ENCODE results near the gene PRKCH. TPM values are rescaled to one million over a fixed set of nuclear protein-coding genes. Genes with fewer than 3 reads are reported as not detected.

PRKCH gene
- polyA plus RNA-seq, 2 of the 4 experiments (the other 2 are of a cell fraction) = 10.0 to 10.2 TPM

GRCh38 chr14:61537563-61538463 is 216.4 kb downstream of the PRKCH start:
- H3K4me2 ChIP-seq = peak overlapping the region; percentile 61
- peaks cover 68% of the 10 kb centered on the region for H3K4me1 ChIP-seq
- POLR2A ChIA-PET = interaction anchor here (0.8 to 1.2 kb wide), 8 partner anchors 9 to 27 kb away, joined by 3 to 14 read pairs (median 7); no protein-coding TSS in a partner anchor
- H3K9me3 ChIP-seq = no peaks in the 10 kb centered on the region
- ATAC-seq = peak; percentile 85
- H3K4me3 ChIP-seq = no peak overlapping the region
- CTCF ChIA-PET = interaction anchor here (0.6 to 3.4 kb wide), 12 partner anchors 9 to 208 kb away, joined by 3 to 19 read pairs (median 3); no protein-coding TSS in a partner anchor
- WGBS (ENCODE audit: missing lambda C conversion rate) = 17% methylated on average over 8 of the region's 8 CpGs
- H3K27ac ChIP-seq = peak overlapping the region; percentile 96 to 99
- peak; percentile 43 for FAIRE-seq
- peak; percentile 83 to 93 for DNase-seq (ENCODE audit: low read depth in 1 of 2, low spot score in 1 of 2)
- TF ChIP-seq BCL3 (IDR thresholded peaks at IDR 0.05) (peak; percentile 91), POLR2AphosphoS2 (conservative IDR thresholded peaks at IDR 0.05; ENCODE audit: low read length) (no peak), JUNB (IDR thresholded peaks at IDR 0.05) (peak; percentile 92), PBX3 (IDR thresholded peaks at IDR 0.05) (no peak), MAFK (IDR thresholded peaks at IDR 0.05; ENCODE audit: partially characterized antibody) (peak; percentile 94), BHLHE40 (IDR thresholded peaks at IDR 0.05; ENCODE audit: low read depth, low read length) (peak; percentile 49), ELK1 (IDR thresholded peaks at IDR 0.05; ENCODE audit: low read depth, low read length) (no peak), ZSCAN20 (CRISPR knock-in tag; IDR thresholded peaks at IDR 0.05) (no peak), EHMT2 (IDR thresholded peaks at IDR 0.05; ENCODE audit: low read depth) (no peak), NFE2L2 (conservative IDR thresholded peaks at IDR 0.05; ENCODE audit: low read length) (peak; percentile 75), ZNF302 (CRISPR knock-in tag; IDR thresholded peaks at IDR 0.05) (no peak), KDM1A (IDR thresholded peaks at IDR 0.05; ENCODE audit: low read depth) (no peak), EP300 (IDR thresholded peaks at IDR 0.05) (peak; percentile 88 to 93; a peak in 4 of 5 replicates), TFCP2L1 (CRISPR knock-in tag; IDR thresholded peaks at IDR 0.05) (peak; percentile 26; the same call in 1 of the 2 replicates), FOXS1 (CRISPR knock-in tag; IDR thresholded peaks at IDR 0.05) (no peak), ZFP36 (IDR thresholded peaks at IDR 0.05; ENCODE audit: borderline replicate concordance, partially characterized antibody) (peak; percentile 29), HES2 (IDR thresholded peaks at IDR 0.05) (0 out of 2 replicates have a peak, but pooled peaks have one; percentile 39), RNF2 (IDR thresholded peaks at IDR 0.05; ENCODE audit: borderline replicate concordance, low read depth) (no peak), CHD2 (IDR thresholded peaks at IDR 0.05; ENCODE audit: low read length, partially characterized antibody) (no peak), GATA3 (IDR thresholded peaks at IDR 0.05; ENCODE audit: borderline replicate concordance) (peak; percentile 74), FOSL2 (IDR thresholded peaks at IDR 0.05) (peak; percentile 82), FOSL2 (CRISPR knock-in tag; IDR thresholded peaks at IDR 0.05) (peak; percentile 89), SREBF2 (IDR thresholded peaks at IDR 0.05) (no peak), RCOR1 (IDR thresholded peaks at IDR 0.05; ENCODE audit: low read depth, low read length) (no peak)
- TF ChIP-seq, protein P1, sequence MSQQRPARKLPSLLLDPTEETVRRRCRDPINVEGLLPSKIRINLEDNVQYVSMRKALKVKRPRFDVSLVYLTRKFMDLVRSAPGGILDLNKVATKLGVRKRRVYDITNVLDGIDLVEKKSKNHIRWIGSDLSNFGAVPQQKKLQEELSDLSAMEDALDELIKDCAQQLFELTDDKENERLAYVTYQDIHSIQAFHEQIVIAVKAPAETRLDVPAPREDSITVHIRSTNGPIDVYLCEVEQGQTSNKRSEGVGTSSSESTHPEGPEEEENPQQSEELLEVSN (IDR thresholded peaks at IDR 0.05; ENCODE audit: borderline replicate concordance, low read depth) = no peak
- TF ChIP-seq, protein P2, sequence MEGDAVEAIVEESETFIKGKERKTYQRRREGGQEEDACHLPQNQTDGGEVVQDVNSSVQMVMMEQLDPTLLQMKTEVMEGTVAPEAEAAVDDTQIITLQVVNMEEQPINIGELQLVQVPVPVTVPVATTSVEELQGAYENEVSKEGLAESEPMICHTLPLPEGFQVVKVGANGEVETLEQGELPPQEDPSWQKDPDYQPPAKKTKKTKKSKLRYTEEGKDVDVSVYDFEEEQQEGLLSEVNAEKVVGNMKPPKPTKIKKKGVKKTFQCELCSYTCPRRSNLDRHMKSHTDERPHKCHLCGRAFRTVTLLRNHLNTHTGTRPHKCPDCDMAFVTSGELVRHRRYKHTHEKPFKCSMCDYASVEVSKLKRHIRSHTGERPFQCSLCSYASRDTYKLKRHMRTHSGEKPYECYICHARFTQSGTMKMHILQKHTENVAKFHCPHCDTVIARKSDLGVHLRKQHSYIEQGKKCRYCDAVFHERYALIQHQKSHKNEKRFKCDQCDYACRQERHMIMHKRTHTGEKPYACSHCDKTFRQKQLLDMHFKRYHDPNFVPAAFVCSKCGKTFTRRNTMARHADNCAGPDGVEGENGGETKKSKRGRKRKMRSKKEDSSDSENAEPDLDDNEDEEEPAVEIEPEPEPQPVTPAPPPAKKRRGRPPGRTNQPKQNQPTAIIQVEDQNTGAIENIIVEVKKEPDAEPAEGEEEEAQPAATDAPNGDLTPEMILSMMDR (IDR thresholded peaks at IDR 0.05) = no peak
- TF ChIP-seq, protein P3, sequence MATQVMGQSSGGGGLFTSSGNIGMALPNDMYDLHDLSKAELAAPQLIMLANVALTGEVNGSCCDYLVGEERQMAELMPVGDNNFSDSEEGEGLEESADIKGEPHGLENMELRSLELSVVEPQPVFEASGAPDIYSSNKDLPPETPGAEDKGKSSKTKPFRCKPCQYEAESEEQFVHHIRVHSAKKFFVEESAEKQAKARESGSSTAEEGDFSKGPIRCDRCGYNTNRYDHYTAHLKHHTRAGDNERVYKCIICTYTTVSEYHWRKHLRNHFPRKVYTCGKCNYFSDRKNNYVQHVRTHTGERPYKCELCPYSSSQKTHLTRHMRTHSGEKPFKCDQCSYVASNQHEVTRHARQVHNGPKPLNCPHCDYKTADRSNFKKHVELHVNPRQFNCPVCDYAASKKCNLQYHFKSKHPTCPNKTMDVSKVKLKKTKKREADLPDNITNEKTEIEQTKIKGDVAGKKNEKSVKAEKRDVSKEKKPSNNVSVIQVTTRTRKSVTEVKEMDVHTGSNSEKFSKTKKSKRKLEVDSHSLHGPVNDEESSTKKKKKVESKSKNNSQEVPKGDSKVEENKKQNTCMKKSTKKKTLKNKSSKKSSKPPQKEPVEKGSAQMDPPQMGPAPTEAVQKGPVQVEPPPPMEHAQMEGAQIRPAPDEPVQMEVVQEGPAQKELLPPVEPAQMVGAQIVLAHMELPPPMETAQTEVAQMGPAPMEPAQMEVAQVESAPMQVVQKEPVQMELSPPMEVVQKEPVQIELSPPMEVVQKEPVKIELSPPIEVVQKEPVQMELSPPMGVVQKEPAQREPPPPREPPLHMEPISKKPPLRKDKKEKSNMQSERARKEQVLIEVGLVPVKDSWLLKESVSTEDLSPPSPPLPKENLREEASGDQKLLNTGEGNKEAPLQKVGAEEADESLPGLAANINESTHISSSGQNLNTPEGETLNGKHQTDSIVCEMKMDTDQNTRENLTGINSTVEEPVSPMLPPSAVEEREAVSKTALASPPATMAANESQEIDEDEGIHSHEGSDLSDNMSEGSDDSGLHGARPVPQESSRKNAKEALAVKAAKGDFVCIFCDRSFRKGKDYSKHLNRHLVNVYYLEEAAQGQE (IDR thresholded peaks at IDR 0.05) = no peak
- TF ChIP-seq, protein P4, sequence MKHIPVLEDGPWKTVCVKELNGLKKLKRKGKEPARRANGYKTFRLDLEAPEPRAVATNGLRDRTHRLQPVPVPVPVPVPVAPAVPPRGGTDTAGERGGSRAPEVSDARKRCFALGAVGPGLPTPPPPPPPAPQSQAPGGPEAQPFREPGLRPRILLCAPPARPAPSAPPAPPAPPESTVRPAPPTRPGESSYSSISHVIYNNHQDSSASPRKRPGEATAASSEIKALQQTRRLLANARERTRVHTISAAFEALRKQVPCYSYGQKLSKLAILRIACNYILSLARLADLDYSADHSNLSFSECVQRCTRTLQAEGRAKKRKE (CRISPR knock-in tag; IDR thresholded peaks at IDR 0.05; ENCODE audit: low read depth) = peak; percentile 20; the same call in 1 of the 2 replicates

All from A549 (cell line).